OCI-LY3 (cell line): Measurements from ENCODE around the gene TMX1.

ENCODE experiments used
- H2AFZ ChIP-seq: fragments of 200-600, 300-600 bp; shearing (Covaris generic); 2 replicates; pipeline ENCODE4 v1.6.0; 2014; ENCODE audit warnings: antibody characterized with exemption, low read depth, low read length
- H3K27ac ChIP-seq: fragments of 200-600, 300-600 bp; sonication (generic); 2 replicates; pipeline ENCODE4 v1.5.1; 2014; ENCODE audit warnings: mild to moderate bottlenecking, low read length, moderate library complexity, mixed read lengths
- H3K27me3 ChIP-seq: fragments of 200-600, 300-600 bp; sonication (generic); 2 replicates; pipeline ENCODE4 v1.6.1; 2014; ENCODE audit warnings: low read depth, low read length, mixed read lengths
- H3K36me3 ChIP-seq: fragments of 200-600, 300-600 bp; sonication (generic); replicated peaks from 2 replicates; pipeline ENCODE3; 2014; ENCODE audit warnings: low read depth, low read length, mixed read lengths
- H3K4me1 ChIP-seq: fragments of 300-600, 200-600 bp; sonication (generic); 2 replicates; pipeline ENCODE4 v1.6.1; 2014; ENCODE audit warnings: low read length, mixed read lengths
- H3K4me2 ChIP-seq: fragments of 200-600, 300-600 bp; sonication (generic); 2 replicates; pipeline ENCODE4 v1.6.1; 2014; ENCODE audit warnings: low read length, mixed read lengths
- H3K4me3 ChIP-seq: fragments of 300-600, 200-600 bp; sonication (generic); 2 replicates; pipeline ENCODE4 v1.5.1; 2014; ENCODE audit warnings: antibody characterized with exemption, mild to moderate bottlenecking, low read length, moderate library complexity
- H3K79me2 ChIP-seq: fragments of 300-600, 200-600 bp; shearing (Covaris generic); 2 replicates; pipeline ENCODE4 v1.6.1; 2014; ENCODE audit warnings: mild to moderate bottlenecking, low read length, mixed read lengths
- H3K9ac ChIP-seq: fragments of 300-600, 200-600 bp; shearing (Covaris generic); 2 replicates; pipeline ENCODE4 v1.6.0; 2014; ENCODE audit warnings: mild to moderate bottlenecking, low read length, moderate library complexity
- H3K9me3 ChIP-seq: fragments of 200-600, 300-600 bp; shearing (Covaris generic); 2 replicates; pipeline ENCODE4 v1.6.1; 2014; ENCODE audit warnings: low read length, mixed read lengths; ENCODE audit not compliant: insufficient read depth
- H4K20me1 ChIP-seq: fragments of 200-600, 300-600 bp; sonication (generic); 2 replicates; pipeline ENCODE4 v1.6.1; 2016; ENCODE audit warnings: low read length, mixed read lengths; ENCODE audit not compliant: insufficient read depth
- EZH2phosphoT487 ChIP-seq: fragments of 200-600 bp; shearing (Covaris generic); IDR thresholded peaks from 2 replicates; pipeline ENCODE4 v1.6.1; 2018; ENCODE audit warnings: antibody characterized with exemption, mixed run types, low read depth
- TF ChIP-seq, protein P1 (sequence below): fragments of 200-600, 300-600 bp; sonication (generic); IDR thresholded peaks from 2 replicates; pipeline ENCODE4 v1.5.1; 2014; ENCODE audit warnings: antibody characterized with exemption, low read length, low read depth

TMX1 gene, protein sequence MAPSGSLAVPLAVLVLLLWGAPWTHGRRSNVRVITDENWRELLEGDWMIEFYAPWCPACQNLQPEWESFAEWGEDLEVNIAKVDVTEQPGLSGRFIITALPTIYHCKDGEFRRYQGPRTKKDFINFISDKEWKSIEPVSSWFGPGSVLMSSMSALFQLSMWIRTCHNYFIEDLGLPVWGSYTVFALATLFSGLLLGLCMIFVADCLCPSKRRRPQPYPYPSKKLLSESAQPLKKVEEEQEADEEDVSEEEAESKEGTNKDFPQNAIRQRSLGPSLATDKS

DNA sequence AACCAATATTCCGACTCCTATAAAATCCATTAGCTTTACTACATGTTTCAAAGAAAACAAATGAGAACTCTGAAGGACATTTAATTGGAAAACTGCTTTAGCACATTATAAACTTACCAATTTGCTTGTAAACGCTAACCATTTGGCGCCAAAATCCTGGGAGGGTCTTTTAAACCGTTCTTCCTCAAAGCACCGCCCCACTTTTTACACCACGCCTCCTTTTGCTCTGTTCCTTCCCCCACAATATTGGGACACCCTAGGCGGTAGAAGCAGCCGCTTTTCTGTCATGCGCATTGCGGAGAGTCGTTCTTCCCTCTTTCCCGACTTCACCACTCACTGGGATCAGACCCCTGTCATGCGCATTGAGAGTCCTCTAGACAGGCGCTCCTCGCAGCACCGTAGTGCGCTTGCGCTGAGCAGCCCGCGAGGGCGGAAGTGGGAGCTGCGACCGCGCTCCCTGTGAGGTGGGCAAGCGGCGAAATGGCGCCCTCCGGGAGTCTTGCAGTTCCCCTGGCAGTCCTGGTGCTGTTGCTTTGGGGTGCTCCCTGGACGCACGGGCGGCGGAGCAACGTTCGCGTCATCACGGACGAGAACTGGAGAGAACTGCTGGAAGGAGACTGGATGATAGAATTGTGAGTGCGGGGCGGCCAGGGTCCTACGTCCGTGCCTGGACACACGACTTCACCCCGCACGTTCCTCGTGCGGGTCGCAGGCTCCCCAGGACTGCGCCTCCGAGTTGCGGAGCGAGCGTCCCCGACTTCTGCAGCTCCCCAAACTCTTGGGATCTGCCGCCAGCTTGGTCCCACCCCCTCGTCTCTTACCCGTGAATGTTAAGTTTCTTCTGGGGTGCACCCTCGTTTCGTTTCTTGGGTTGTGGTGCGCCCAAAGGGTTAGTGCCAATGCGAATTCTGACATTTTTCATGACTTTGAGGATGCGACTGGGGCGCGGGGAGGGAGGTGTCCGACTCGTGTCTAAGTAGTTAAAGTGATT is at the start of gene TMX1:
Gene TMX1 (plus strand): TSS at position 435 of the 991 bp plus-strand sequence. CDS start 46 bp downstream, at position 481.
- H3K36me3 ChIP-seq, result peaks cover 8% of the 10 kb centered on the region
- H3K27ac ChIP-seq, result peak within 1 kb of the TSS; percentile 70
- H2AFZ ChIP-seq, result peak within 1 kb of the TSS; percentile 98
- peak within 1 kb of the TSS; percentile 99 for H3K9ac ChIP-seq
- H3K9me3 ChIP-seq, result no peaks in the 10 kb centered on the region
- 0 out of 2 replicates have a peak, but pooled peaks cover 9% of the 10 kb centered on the region for H4K20me1 ChIP-seq
- no peaks in the 10 kb centered on the region for H3K27me3 ChIP-seq
- H3K4me3 ChIP-seq, result peak within 1 kb of the TSS; percentile 96
- peak within 1 kb of the TSS; percentile 88 for H3K4me2 ChIP-seq
- H3K4me1 ChIP-seq, result peaks cover 24% of the 10 kb centered on the region
- peaks cover 51% of the 10 kb centered on the region for H3K79me2 ChIP-seq
- TF ChIP-seq, protein P1, sequence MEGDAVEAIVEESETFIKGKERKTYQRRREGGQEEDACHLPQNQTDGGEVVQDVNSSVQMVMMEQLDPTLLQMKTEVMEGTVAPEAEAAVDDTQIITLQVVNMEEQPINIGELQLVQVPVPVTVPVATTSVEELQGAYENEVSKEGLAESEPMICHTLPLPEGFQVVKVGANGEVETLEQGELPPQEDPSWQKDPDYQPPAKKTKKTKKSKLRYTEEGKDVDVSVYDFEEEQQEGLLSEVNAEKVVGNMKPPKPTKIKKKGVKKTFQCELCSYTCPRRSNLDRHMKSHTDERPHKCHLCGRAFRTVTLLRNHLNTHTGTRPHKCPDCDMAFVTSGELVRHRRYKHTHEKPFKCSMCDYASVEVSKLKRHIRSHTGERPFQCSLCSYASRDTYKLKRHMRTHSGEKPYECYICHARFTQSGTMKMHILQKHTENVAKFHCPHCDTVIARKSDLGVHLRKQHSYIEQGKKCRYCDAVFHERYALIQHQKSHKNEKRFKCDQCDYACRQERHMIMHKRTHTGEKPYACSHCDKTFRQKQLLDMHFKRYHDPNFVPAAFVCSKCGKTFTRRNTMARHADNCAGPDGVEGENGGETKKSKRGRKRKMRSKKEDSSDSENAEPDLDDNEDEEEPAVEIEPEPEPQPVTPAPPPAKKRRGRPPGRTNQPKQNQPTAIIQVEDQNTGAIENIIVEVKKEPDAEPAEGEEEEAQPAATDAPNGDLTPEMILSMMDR, result 0 out of 2 replicates have a peak, but pooled peaks have one; percentile 13
- TF ChIP-seq EZH2phosphoT487, result no peak

DNA sequence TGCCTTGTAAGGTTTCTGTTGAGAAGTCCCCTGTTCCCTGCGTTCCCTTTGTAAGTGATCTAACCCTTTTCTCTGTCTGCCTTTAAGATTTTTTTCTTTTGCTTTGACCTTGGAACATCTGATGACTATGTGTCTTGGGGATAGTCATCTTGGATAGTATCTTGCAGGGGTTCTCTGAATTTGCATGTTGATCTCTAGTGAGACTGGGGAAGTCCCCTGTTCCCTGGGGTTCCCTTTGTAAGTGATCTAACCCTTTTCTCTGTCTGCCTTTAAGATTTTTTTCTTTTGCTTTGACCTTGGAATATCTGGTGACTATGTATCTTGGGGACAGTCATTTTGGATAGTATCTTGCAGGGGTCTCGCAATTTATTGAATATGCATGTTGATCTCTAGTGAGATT is 38.2 kb upstream of the TMX1 start:
- Histone ChIP-seq H3K4me3 (no peak overlapping the region), H3K27ac (no peak overlapping the region), H2AFZ (no peak overlapping the region), H3K36me3 (no peaks in the 10 kb centered on the region), H3K4me2 (peak overlapping the region; percentile 42), H3K9ac (no peak overlapping the region), H3K27me3 (peaks cover 11% of the 10 kb centered on the region; the same call in 1 of the 2 replicates), H3K9me3 (no peaks in the 10 kb centered on the region), H4K20me1 (no peaks in the 10 kb centered on the region), H3K4me1 (peaks cover 27% of the 10 kb centered on the region), H3K79me2 (no peaks in the 10 kb centered on the region)
- TF ChIP-seq, protein P1, result no peak
- no peak for TF ChIP-seq EZH2phosphoT487

DNA sequence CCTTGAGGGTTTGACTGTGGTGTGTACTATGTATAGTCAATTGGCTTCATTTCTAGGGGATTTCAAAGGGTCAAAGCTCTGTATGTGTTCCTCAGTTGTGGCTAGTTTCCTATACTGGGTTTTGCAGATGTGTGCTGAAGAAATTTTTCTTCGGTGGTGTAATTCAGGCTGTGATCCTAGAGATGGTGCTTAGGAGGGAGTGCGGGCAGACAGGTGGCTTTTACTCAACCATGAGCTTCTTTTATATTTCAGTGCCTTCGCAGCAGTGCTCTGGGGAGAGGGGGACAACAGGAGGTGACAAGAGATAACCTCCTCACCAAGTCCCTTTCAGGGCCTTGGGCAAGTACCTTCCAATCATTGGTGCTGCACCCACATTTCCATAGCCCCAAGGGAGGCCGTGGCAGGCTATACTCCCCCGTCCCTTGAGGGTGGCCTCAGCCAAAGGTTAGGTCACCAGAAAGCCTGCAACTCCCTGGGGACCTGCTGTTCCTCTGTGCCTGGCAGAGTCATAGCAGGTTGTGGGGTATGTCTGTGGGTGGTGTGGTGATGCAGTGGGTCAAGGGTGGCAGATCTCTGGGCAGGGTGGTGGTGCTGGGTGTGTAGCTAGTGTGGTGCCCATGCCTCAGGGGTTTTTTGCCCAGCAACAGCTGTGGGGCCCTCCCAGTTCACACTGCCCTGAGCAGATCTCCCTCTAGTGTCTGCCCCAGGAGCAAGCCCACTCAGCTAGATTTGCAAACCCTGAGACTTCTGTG is 37.0 kb upstream of the TMX1 start:
- H3K4me2 ChIP-seq, result peak overlapping the region; percentile 42
- H3K9ac ChIP-seq, result no peak overlapping the region
- H3K4me1 ChIP-seq, result peaks cover 27% of the 10 kb centered on the region
- no peaks in the 10 kb centered on the region for H3K36me3 ChIP-seq
- no peaks in the 10 kb centered on the region for H4K20me1 ChIP-seq
- H3K9me3 ChIP-seq, result no peaks in the 10 kb centered on the region
- H2AFZ ChIP-seq, result no peak overlapping the region
- TF ChIP-seq EZH2phosphoT487, result no peak
- TF ChIP-seq, protein P1, result peak; percentile 37; the same call in 1 of the 2 replicates
- no peak overlapping the region for H3K27ac ChIP-seq
- H3K79me2 ChIP-seq, result no peaks in the 10 kb centered on the region
- H3K27me3 ChIP-seq, result peaks cover 10% of the 10 kb centered on the region; the same call in 1 of the 2 replicates
- no peak overlapping the region for H3K4me3 ChIP-seq
